A673 (cell line): ENCODE data around the gene OR10P1. TPM values are rescaled to one million over a fixed set of nuclear protein-coding genes. Genes with fewer than 3 reads are reported as not detected.

Source experiments
- BruUV-seq: library from RNA; stranded (reverse); fragments of 400-500 nt; replicated peaks from 2 replicates; lab custom pipeline; 2021; lab: Mats Ljungman, UMichigan
- CTCF ChIA-PET: fragments of 300-600 bp; sonication (Branson Sonifier 250); formaldehyde crosslinking; loops from one replicate; lab custom pipeline; 2022; ENCODE audit warnings: antibody characterized with exemption; lab: Charles Lee
- POLR2A ChIA-PET: fragments of 300-600 bp; sonication (Branson Sonifier 250); formaldehyde crosslinking; loops from one replicate; lab custom pipeline; 2022; ENCODE audit warnings: antibody characterized with exemption; ENCODE audit not compliant: low non-redundant PET; lab: Charles Lee
- DNase-seq: peaks from one replicate; pipeline ENCODE4 v3.0.0-alpha.2; 2015; ENCODE audit warnings: low spot score
- H3K27ac ChIP-seq: fragments of 200-600 bp; sonication (generic); 2 replicates; pipeline ENCODE4 v1.5.1; 2016; ENCODE audit warnings: mixed run types, low read depth, mild to moderate bottlenecking, mixed read lengths, antibody characterized with exemption, low read length; ENCODE audit not compliant: poor library complexity, severe bottlenecking
- H3K27me3 ChIP-seq: fragments of 200-600 bp; sonication (generic); replicated peaks from 2 replicates; pipeline ENCODE4 v1.6.1; 2017; ENCODE audit warnings: mixed run types, low read depth, mild to moderate bottlenecking, mixed read lengths, antibody characterized with exemption, low read length; ENCODE audit not compliant: insufficient read depth, poor library complexity
- H3K36me3 ChIP-seq: fragments of 200-600 bp; sonication (generic); 2 replicates; pipeline ENCODE4 v1.6.1; 2016; ENCODE audit warnings: mixed run types, mild to moderate bottlenecking, mixed read lengths, antibody characterized with exemption, low read length; ENCODE audit not compliant: insufficient read depth, poor library complexity, severe bottlenecking
- H3K4me1 ChIP-seq: fragments of 200-600 bp; sonication (generic); 2 replicates; pipeline ENCODE4 v1.6.1; 2017; ENCODE audit warnings: mixed run types, mild to moderate bottlenecking, mixed read lengths, antibody characterized with exemption, low read length; ENCODE audit not compliant: insufficient read depth, poor library complexity, severe bottlenecking
- H3K4me3 ChIP-seq: fragments of 200-600 bp; sonication (generic); 2 replicates; pipeline ENCODE4 v1.5.1; 2016; ENCODE audit warnings: low read depth, mixed run types, mild to moderate bottlenecking, mixed read lengths, low read length; ENCODE audit not compliant: poor library complexity, severe bottlenecking
- H3K9me3 ChIP-seq: fragments of 200-600 bp; sonication (generic); 2 replicates; pipeline ENCODE4 v1.6.1; 2016; ENCODE audit warnings: mixed run types, low read depth, mild to moderate bottlenecking, mixed read lengths, antibody characterized with exemption, low read length; ENCODE audit not compliant: poor library complexity, severe bottlenecking
- EZH2 ChIP-seq: fragments of 200-600 bp; sonication (generic); IDR thresholded peaks from 2 replicates; pipeline ENCODE4 v1.6.1; 2017; ENCODE audit warnings: borderline replicate concordance, low read depth, mild to moderate bottlenecking, mixed read lengths, antibody characterized with exemption, low read length; ENCODE audit not compliant: poor library complexity, severe bottlenecking
- intact Hi-C: fragments of 100-400 bp; cut with micrococcal nuclease; formaldehyde crosslinking; loops from one replicate; pipeline ENCODE4 v1.10.0; 2022; ENCODE audit not compliant: unreplicated experiment
- total RNA-seq: library from RNA; stranded (reverse); gene quantifications from 2 replicates; pipeline ENCODE4 v1.2.3, GENCODE V29; 2021
- TF ChIP-seq, protein P1 (sequence below): fragments of 300-800, 200-600 bp; sonication (generic); conservative IDR thresholded peaks from 2 replicates; pipeline ENCODE4 v1.5.1; 2017; ENCODE audit warnings: low read depth, mild to moderate bottlenecking, antibody characterized with exemption, low read length, moderate library complexity, mixed read lengths

The OR10P1 gene
- total RNA-seq, 1 experiment from 2014 or later = not detected

DNA sequence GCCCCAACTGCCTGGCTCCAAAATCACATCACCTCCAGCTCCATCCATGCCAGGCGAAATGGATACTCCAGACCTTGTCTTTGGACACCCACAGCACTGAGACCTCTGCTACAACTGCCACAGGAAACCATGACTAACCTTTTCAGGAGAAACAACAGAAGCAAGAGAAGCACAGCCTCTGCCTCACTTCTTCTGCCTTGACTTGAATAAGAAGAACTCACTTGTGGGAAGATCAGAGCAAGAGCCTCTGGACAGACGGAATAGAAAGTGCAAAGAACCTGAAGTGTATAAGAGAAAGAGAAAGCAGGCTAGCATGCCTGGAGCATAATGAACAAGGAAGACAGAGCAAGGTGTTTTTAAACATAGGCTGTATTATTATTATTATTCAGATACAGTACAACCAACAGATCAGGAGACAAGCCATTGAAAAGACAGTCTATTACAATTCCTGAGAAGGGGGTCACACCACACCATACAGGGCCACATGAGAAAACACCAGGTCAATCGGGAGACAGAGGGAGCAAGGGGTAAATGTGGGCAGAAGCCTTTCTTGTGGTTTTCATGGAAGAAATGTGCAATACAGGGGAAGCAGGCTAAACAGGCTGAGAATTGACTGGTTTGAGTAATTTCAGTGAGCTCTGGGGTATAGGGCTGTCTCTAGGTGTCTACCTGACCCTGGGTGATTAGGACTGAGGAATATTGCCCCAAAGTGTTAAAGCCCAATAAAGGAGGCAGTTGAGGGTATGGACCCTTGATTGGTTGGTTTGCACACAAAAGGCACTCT lies 7.4 kb upstream of the OR10P1 start:
- Histone ChIP-seq H3K36me3 (no peaks in the 10 kb centered on the region), H3K4me3 (no peak overlapping the region), H3K27ac (no peak overlapping the region), H3K4me1 (no peaks in the 10 kb centered on the region), H3K9me3 (no peaks in the 10 kb centered on the region), H3K27me3 (peaks cover 11% of the 10 kb centered on the region)
- no TSS peak for BruUV-seq
- no peak for DNase-seq
- ChIA-PET POLR2A (no interaction called here), CTCF (no interaction called here)
- intact Hi-C loops = no loop called here
- TF ChIP-seq, protein P1, sequence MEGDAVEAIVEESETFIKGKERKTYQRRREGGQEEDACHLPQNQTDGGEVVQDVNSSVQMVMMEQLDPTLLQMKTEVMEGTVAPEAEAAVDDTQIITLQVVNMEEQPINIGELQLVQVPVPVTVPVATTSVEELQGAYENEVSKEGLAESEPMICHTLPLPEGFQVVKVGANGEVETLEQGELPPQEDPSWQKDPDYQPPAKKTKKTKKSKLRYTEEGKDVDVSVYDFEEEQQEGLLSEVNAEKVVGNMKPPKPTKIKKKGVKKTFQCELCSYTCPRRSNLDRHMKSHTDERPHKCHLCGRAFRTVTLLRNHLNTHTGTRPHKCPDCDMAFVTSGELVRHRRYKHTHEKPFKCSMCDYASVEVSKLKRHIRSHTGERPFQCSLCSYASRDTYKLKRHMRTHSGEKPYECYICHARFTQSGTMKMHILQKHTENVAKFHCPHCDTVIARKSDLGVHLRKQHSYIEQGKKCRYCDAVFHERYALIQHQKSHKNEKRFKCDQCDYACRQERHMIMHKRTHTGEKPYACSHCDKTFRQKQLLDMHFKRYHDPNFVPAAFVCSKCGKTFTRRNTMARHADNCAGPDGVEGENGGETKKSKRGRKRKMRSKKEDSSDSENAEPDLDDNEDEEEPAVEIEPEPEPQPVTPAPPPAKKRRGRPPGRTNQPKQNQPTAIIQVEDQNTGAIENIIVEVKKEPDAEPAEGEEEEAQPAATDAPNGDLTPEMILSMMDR = no peak
- TF ChIP-seq EZH2 = no peak

DNA sequence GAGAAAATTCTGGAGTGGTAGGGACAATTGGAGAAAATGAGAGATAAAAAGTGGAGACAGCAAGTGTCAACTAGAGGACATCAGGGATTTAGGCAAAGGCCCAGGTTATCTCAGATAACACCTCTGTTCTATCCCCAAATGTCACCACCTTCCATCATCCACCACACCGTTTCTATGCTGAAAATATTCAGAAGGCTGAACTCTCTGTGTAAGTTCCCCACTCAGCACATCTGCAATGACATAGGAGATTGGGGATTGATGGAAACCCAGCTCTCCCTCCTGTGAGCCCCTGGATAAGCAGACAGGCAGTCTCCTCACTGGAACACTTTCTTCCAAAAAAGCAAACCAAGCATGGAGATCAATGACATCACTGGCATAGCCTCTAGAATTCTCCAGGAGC lies 5.6 kb upstream of the OR10P1 start:
- no peaks in the 10 kb centered on the region for H3K36me3 ChIP-seq
- no peak for DNase-seq
- peaks cover 4% of the 10 kb centered on the region for H3K27me3 ChIP-seq
- intact Hi-C loops = no loop called here
- POLR2A ChIA-PET = no interaction called here
- BruUV-seq = no TSS peak
- H3K27ac ChIP-seq = no peak overlapping the region
- no peaks in the 10 kb centered on the region for H3K9me3 ChIP-seq
- CTCF ChIA-PET = no interaction called here
- no peak overlapping the region for H3K4me3 ChIP-seq
- H3K4me1 ChIP-seq = no peaks in the 10 kb centered on the region
- TF ChIP-seq, protein P1 = no peak
- TF ChIP-seq EZH2 = no peak

- ChIA-PET CTCF (no interaction called here), POLR2A (no interaction called here)
- no peaks in the 10 kb centered on the region for H3K9me3 ChIP-seq
- H3K4me3 ChIP-seq = no peak overlapping the region
- H3K4me1 ChIP-seq = no peaks in the 10 kb centered on the region
- H3K27me3 ChIP-seq = peaks cover 4% of the 10 kb centered on the region
- no peak for TF ChIP-seq EZH2
- TF ChIP-seq, protein P1 = no peak
- intact Hi-C loops = no loop called here
- no peaks in the 10 kb centered on the region for H3K36me3 ChIP-seq
- no TSS peak for BruUV-seq
- no peak for DNase-seq
- H3K27ac ChIP-seq = no peak overlapping the region
Observed at GRCh38 chr12:55631733-55632132, 5.0 kb upstream of the OR10P1 start.
